ENCODE results near the gene ADGRB3. TPM values are rescaled to one million over a fixed set of nuclear protein-coding genes. Genes with fewer than 3 reads are reported as not detected.

The ADGRB3 gene
- total RNA-seq, 1 donor from 2014 or later = 14.9 TPM

GRCh38 chr6:68628161-68628560 lies 6.9 kb upstream of the ADGRB3 start:
- Mint-ChIP-seq H3K4me1 (no peaks in the 10 kb centered on the region), H3K27ac (no peak overlapping the region), H3K4me3 (no peak overlapping the region), H3K9me3 (no peaks in the 10 kb centered on the region), H3K36me3 (no peaks in the 10 kb centered on the region), H3K27me3 (ENCODE audit: low read depth) (peaks cover 38% of the 10 kb centered on the region)
- no peak for TF ChIP-seq CTCF (IDR thresholded peaks at IDR 0.05; ENCODE audit: unreplicated experiment)
- no peak for DNase-seq (ENCODE audit: low spot score in 2 of 2, unreplicated experiment in 2 of 2)

- H3K36me3 Mint-ChIP-seq = no peaks in the 10 kb centered on the region
- DNase-seq (ENCODE audit: low spot score in 2 of 2, unreplicated experiment in 2 of 2) = no peak
- no peak for TF ChIP-seq CTCF (IDR thresholded peaks at IDR 0.05; ENCODE audit: unreplicated experiment)
- H3K4me3 Mint-ChIP-seq = no peak overlapping the region
- peaks cover 15% of the 10 kb centered on the region for H3K4me1 Mint-ChIP-seq
- no peak overlapping the region for H3K27ac Mint-ChIP-seq
- H3K9me3 Mint-ChIP-seq = no peaks in the 10 kb centered on the region
- H3K27me3 Mint-ChIP-seq (ENCODE audit: low read depth) = peaks cover 70% of the 10 kb centered on the region
Observed at GRCh38 chr6:68632734-68633133, 2.3 kb upstream of the ADGRB3 start.

GRCh38 chr6:68633281-68633971 lies 1.7 kb upstream of the ADGRB3 start:
- peak overlapping the region; percentile 86 for H3K4me3 Mint-ChIP-seq
- H3K27me3 Mint-ChIP-seq (ENCODE audit: low read depth) = peaks cover 74% of the 10 kb centered on the region

GRCh38 chr6:68633972-68634725 lies 933 bp upstream of the ADGRB3 start:
- no peak for TF ChIP-seq CTCF (IDR thresholded peaks at IDR 0.05; ENCODE audit: unreplicated experiment)
- no peaks in the 10 kb centered on the region for H3K9me3 Mint-ChIP-seq

More at GRCh38 chr6:68633281-68633971, 1.7 kb upstream of the ADGRB3 start:
- peaks cover 15% of the 10 kb centered on the region for H3K4me1 Mint-ChIP-seq
- H3K9me3 Mint-ChIP-seq = no peaks in the 10 kb centered on the region
- TF ChIP-seq CTCF (IDR thresholded peaks at IDR 0.05; ENCODE audit: unreplicated experiment) = no peak
- H3K36me3 Mint-ChIP-seq = no peaks in the 10 kb centered on the region
- DNase-seq (ENCODE audit: low spot score in 2 of 2, unreplicated experiment in 2 of 2) = no peak
- H3K27ac Mint-ChIP-seq = no peak overlapping the region

GRCh38 chr6:68635412-68635705 lies 277 bp downstream of the ADGRB3 start:
- no peak for TF ChIP-seq CTCF (IDR thresholded peaks at IDR 0.05; ENCODE audit: unreplicated experiment)
- Mint-ChIP-seq H3K27me3 (ENCODE audit: low read depth) (peaks cover 88% of the 10 kb centered on the region), H3K9me3 (no peaks in the 10 kb centered on the region), H3K4me1 (peaks cover 30% of the 10 kb centered on the region), H3K36me3 (no peaks in the 10 kb centered on the region), H3K27ac (peak overlapping the region; percentile 78), H3K4me3 (peak overlapping the region; percentile 86)
- no peak for DNase-seq (ENCODE audit: low spot score in 2 of 2, unreplicated experiment in 2 of 2)

More at GRCh38 chr6:68633972-68634725, 933 bp upstream of the ADGRB3 start:
- peak overlapping the region; percentile 86 for H3K27ac Mint-ChIP-seq
- H3K36me3 Mint-ChIP-seq = no peaks in the 10 kb centered on the region
- peaks cover 18% of the 10 kb centered on the region for H3K4me1 Mint-ChIP-seq
- peaks cover 82% of the 10 kb centered on the region for H3K27me3 Mint-ChIP-seq (ENCODE audit: low read depth)
- peak overlapping the region; percentile 86 for H3K4me3 Mint-ChIP-seq
- peak in 1 of 2 experiments; percentile 41 for DNase-seq (ENCODE audit: low spot score in 2 of 2, unreplicated experiment in 2 of 2)

Measured in mesothelial cell of epicardium (in vitro differentiated cells).